Loucy (cell line): ENCODE measurements around the gene HOXB7.

Experiments used
- H2AFZ ChIP-seq: fragments of 200-600 bp; sonication (generic); 2 replicates; pipeline ENCODE4 v1.6.0; 2016; ENCODE audit warnings: antibody characterized with exemption, mild to moderate bottlenecking, low read length, moderate library complexity
- H3F3A ChIP-seq: fragments of 200-600 bp; 2 replicates; pipeline ENCODE4 v1.6.0; 2016; ENCODE audit warnings: antibody characterized with exemption, low read depth, mild to moderate bottlenecking
- H3K27me3 ChIP-seq: fragments of 200-600 bp; sonication (generic); 2 replicates; pipeline ENCODE4 v1.6.1; 2014; ENCODE audit warnings: low read length, mild to moderate bottlenecking; ENCODE audit not compliant: insufficient read depth, poor library complexity, severe bottlenecking
- H3K36me3 ChIP-seq: fragments of 200-600 bp; sonication (generic); 2 replicates; pipeline ENCODE4 v1.6.1; 2016; ENCODE audit warnings: low read length; ENCODE audit not compliant: insufficient read depth
- H3K4me1 ChIP-seq: fragments of 200-600 bp; sonication (generic); 2 replicates; pipeline ENCODE4 v1.5.1; 2014; ENCODE audit warnings: low read length, mild to moderate bottlenecking; ENCODE audit not compliant: insufficient read depth, poor library complexity, severe bottlenecking
- H3K4me2 ChIP-seq: fragments of 200-600 bp; sonication (generic); 2 replicates; pipeline ENCODE4 v1.6.0; 2014; ENCODE audit warnings: antibody characterized with exemption, low read length, low read depth, mild to moderate bottlenecking; ENCODE audit not compliant: poor library complexity, severe bottlenecking
- H3K4me3 ChIP-seq: fragments of 200-600 bp; sonication (generic); 2 replicates; pipeline ENCODE4 v1.5.1; 2014; ENCODE audit warnings: low read length, mild to moderate bottlenecking, mixed read lengths; ENCODE audit not compliant: poor library complexity, severe bottlenecking
- H3K79me2 ChIP-seq: fragments of 200-600 bp; sonication (generic); 2 replicates; pipeline ENCODE4 v1.6.1; 2014; ENCODE audit warnings: low read length; ENCODE audit not compliant: insufficient read depth
- H3K9ac ChIP-seq: fragments of 200-600 bp; sonication (generic); 2 replicates; pipeline ENCODE4 v1.6.0; 2014; ENCODE audit warnings: mild to moderate bottlenecking, low read depth, low read length, moderate library complexity; ENCODE audit not compliant: poor library complexity, severe bottlenecking
- H3K9me2 ChIP-seq: fragments of 200-600 bp; sonication (generic); replicated peaks from 2 replicates; pipeline ENCODE4 v1.6.1; 2016; ENCODE audit warnings: low read depth, low read length, mixed read lengths
- H3K9me3 ChIP-seq: fragments of 200-600 bp; sonication (generic); 2 replicates; pipeline ENCODE4 v1.6.1; 2014; ENCODE audit warnings: mild to moderate bottlenecking, antibody characterized with exemption, low read length, low read depth; ENCODE audit not compliant: insufficient read depth
- H4K20me1 ChIP-seq: fragments of 200-600 bp; sonication (generic); 2 replicates; pipeline ENCODE4 v1.6.0; 2014; ENCODE audit warnings: antibody characterized with exemption, low read length, mild to moderate bottlenecking; ENCODE audit not compliant: insufficient read depth, poor library complexity, severe bottlenecking
- CTCF ChIP-seq: fragments of 200-600 bp; sonication (generic); conservative IDR thresholded peaks from 2 replicates; pipeline ENCODE4 v1.5.1; 2014; ENCODE audit warnings: mild to moderate bottlenecking, antibody characterized with exemption, low read length
- EZH2phosphoT487 ChIP-seq: fragments of 200-600 bp; IDR thresholded peaks from 2 replicates; pipeline ENCODE4 v1.6.1; 2018; ENCODE audit warnings: antibody characterized with exemption, mild to moderate bottlenecking, moderate library complexity, borderline replicate concordance

The HOXB7 gene

GRCh38 chr17:48575673-48576478, 34.9 kb downstream of the HOXB7 start:
- Histone ChIP-seq H3K9me3 (no peaks in the 10 kb centered on the region), H4K20me1 (peaks cover 70% of the 10 kb centered on the region), H3K4me2 (peak overlapping the region; percentile 98), H3K9me2 (no peaks in the 10 kb centered on the region), H3K9ac (peak overlapping the region; percentile 95), H3K4me3 (peak overlapping the region; percentile 89), H3K27me3 (peaks cover 16% of the 10 kb centered on the region), H3K79me2 (peaks cover 98% of the 10 kb centered on the region), H3K4me1 (peaks cover 76% of the 10 kb centered on the region), H2AFZ (no peak overlapping the region), H3F3A (peaks cover 8% of the 10 kb centered on the region), H3K36me3 (peaks cover 72% of the 10 kb centered on the region)
- TF ChIP-seq CTCF (no peak), EZH2phosphoT487 (no peak)

- peak overlapping the region; percentile 98 for H3K4me2 ChIP-seq
- peaks cover 16% of the 10 kb centered on the region for H3K27me3 ChIP-seq
- H3K79me2 ChIP-seq = peaks cover 98% of the 10 kb centered on the region
These were observed 35.7 kb downstream of the HOXB7 start for GRCh38 chr17:48575066-48575582.

GRCh38 chr17:48574505-48575065, 36.2 kb downstream of the HOXB7 start:
- TF ChIP-seq EZH2phosphoT487 (no peak), CTCF (no peak)
- Histone ChIP-seq H3K4me2 (peak overlapping the region; percentile 98), H3K36me3 (peaks cover 81% of the 10 kb centered on the region), H4K20me1 (peaks cover 68% of the 10 kb centered on the region), H2AFZ (no peak overlapping the region), H3K4me1 (peaks cover 82% of the 10 kb centered on the region), H3K9me2 (no peaks in the 10 kb centered on the region), H3K79me2 (peaks cover 98% of the 10 kb centered on the region), H3K9ac (peak overlapping the region; percentile 95), H3K4me3 (peak overlapping the region; percentile 89), H3K9me3 (no peaks in the 10 kb centered on the region), H3F3A (peaks cover 5% of the 10 kb centered on the region), H3K27me3 (peaks cover 16% of the 10 kb centered on the region)

More at GRCh38 chr17:48575066-48575582, 35.7 kb downstream of the HOXB7 start:
- Histone ChIP-seq H3K9me3 (no peaks in the 10 kb centered on the region), H3F3A (peaks cover 5% of the 10 kb centered on the region), H3K9me2 (no peaks in the 10 kb centered on the region), H3K4me3 (peak overlapping the region; percentile 89), H3K4me1 (peaks cover 81% of the 10 kb centered on the region), H4K20me1 (peaks cover 68% of the 10 kb centered on the region), H3K9ac (peak overlapping the region; percentile 95), H3K36me3 (peaks cover 79% of the 10 kb centered on the region), H2AFZ (no peak overlapping the region)
- TF ChIP-seq EZH2phosphoT487 (no peak), CTCF (no peak)
